OCI-LY1 (cell line): Measurements from ENCODE around the gene NMBR.

ENCODE experiments used
- H2AFZ ChIP-seq: fragments of 200-600 bp; sonication (generic), shearing (Covaris generic); 2 replicates; pipeline ENCODE4 v1.6.0; 2014; ENCODE audit warnings: antibody characterized with exemption, mild to moderate bottlenecking, low read length
- H3F3A ChIP-seq: fragments of 200-600 bp; sonication (generic), shearing (Covaris generic); 2 replicates; pipeline ENCODE4 v1.6.0; 2014; ENCODE audit warnings: mild to moderate bottlenecking, antibody characterized with exemption, low read length, moderate library complexity; ENCODE audit not compliant: insufficient read depth
- H3K27ac ChIP-seq: fragments of 200-600 bp; sonication (generic); 2 replicates; pipeline ENCODE4 v1.5.1; 2014; ENCODE audit warnings: low read length, mixed run types, mild to moderate bottlenecking, low read depth; ENCODE audit not compliant: poor library complexity, severe bottlenecking
- H3K27me3 ChIP-seq: fragments of 200-600 bp; sonication (generic); 2 replicates; pipeline ENCODE4 v1.6.0; 2014; ENCODE audit warnings: antibody characterized with exemption, mild to moderate bottlenecking, low read length, moderate library complexity; ENCODE audit not compliant: insufficient read depth
- H3K36me3 ChIP-seq: fragments of 200-600 bp; sonication (generic); 2 replicates; pipeline ENCODE4 v1.6.1; 2014; ENCODE audit warnings: mild to moderate bottlenecking, antibody characterized with exemption, low read length, moderate library complexity, mixed read lengths; ENCODE audit not compliant: insufficient read depth
- H3K4me1 ChIP-seq: fragments of 200-600 bp; sonication (generic); 2 replicates; pipeline ENCODE4 v1.5.1; 2014; ENCODE audit warnings: mild to moderate bottlenecking, low read length, moderate library complexity; ENCODE audit not compliant: insufficient read depth, severe bottlenecking
- H3K4me2 ChIP-seq: fragments of 200-600 bp; sonication (generic), shearing (Covaris generic); 2 replicates; pipeline ENCODE4 v1.6.1; 2014; ENCODE audit warnings: low read length
- H3K4me3 ChIP-seq: fragments of 200-600 bp; sonication (generic); 2 replicates; pipeline ENCODE4 v1.5.1; 2014; ENCODE audit warnings: low read length, low read depth, mild to moderate bottlenecking, mixed read lengths; ENCODE audit not compliant: poor library complexity, severe bottlenecking
- H3K79me2 ChIP-seq: fragments of 200-600 bp; shearing (Covaris generic); 2 replicates; pipeline ENCODE4 v1.6.1; 2016; ENCODE audit warnings: mixed run types, low read length, mixed read lengths; ENCODE audit not compliant: insufficient read depth
- H3K9ac ChIP-seq: fragments of 200-600 bp; sonication (generic), shearing (Covaris generic); 2 replicates; pipeline ENCODE4 v1.6.1; 2014; ENCODE audit warnings: mild to moderate bottlenecking, low read length, mixed read lengths
- H3K9me2 ChIP-seq: fragments of 200-600 bp; sonication (generic), shearing (Covaris generic); 2 replicates; pipeline ENCODE4 v1.6.1; 2014; ENCODE audit warnings: low read depth, mild to moderate bottlenecking, low read length, mixed read lengths
- H3K9me3 ChIP-seq: fragments of 200-600 bp; shearing (Covaris generic); 2 replicates; pipeline ENCODE4 v1.6.1; 2014; ENCODE audit warnings: low read length, mixed read lengths
- H4K20me1 ChIP-seq: fragments of 200-600 bp; sonication (generic), shearing (Covaris generic); 2 replicates; pipeline ENCODE4 v1.6.0; 2016; ENCODE audit warnings: mild to moderate bottlenecking, low read length; ENCODE audit not compliant: insufficient read depth
- EZH2 ChIP-seq: fragments of 200-600 bp; sonication (generic), shearing (Covaris generic); IDR thresholded peaks from 2 replicates; pipeline ENCODE4 v1.8.0; 2017; ENCODE audit warnings: borderline replicate concordance, mixed run types, mild to moderate bottlenecking, antibody characterized with exemption, low read length, moderate library complexity, mixed read lengths
- TF ChIP-seq, protein P1 (sequence below): fragments of 200-600 bp; sonication (generic), shearing (Covaris generic); IDR thresholded peaks from 2 replicates; pipeline ENCODE4 v1.5.1; 2017; ENCODE audit warnings: mild to moderate bottlenecking, antibody characterized with exemption, low read length, moderate library complexity, mixed read lengths

Gene NMBR

GRCh38 chr6:142187209-142187608, 40.3 kb upstream of the NMBR start:
- Histone ChIP-seq H3K9ac (no peak overlapping the region), H3K4me2 (no peak overlapping the region), H3K4me3 (no peak overlapping the region), H3K79me2 (no peaks in the 10 kb centered on the region), H3K36me3 (peaks cover 19% of the 10 kb centered on the region; the same call in 1 of the 2 replicates), H2AFZ (no peak overlapping the region), H4K20me1 (no peaks in the 10 kb centered on the region), H3F3A (no peaks in the 10 kb centered on the region), H3K27me3 (no peaks in the 10 kb centered on the region), H3K27ac (no peak overlapping the region), H3K9me3 (no peaks in the 10 kb centered on the region), H3K9me2 (no peaks in the 10 kb centered on the region), H3K4me1 (no peaks in the 10 kb centered on the region)
- no peak for TF ChIP-seq EZH2
- TF ChIP-seq, protein P1, sequence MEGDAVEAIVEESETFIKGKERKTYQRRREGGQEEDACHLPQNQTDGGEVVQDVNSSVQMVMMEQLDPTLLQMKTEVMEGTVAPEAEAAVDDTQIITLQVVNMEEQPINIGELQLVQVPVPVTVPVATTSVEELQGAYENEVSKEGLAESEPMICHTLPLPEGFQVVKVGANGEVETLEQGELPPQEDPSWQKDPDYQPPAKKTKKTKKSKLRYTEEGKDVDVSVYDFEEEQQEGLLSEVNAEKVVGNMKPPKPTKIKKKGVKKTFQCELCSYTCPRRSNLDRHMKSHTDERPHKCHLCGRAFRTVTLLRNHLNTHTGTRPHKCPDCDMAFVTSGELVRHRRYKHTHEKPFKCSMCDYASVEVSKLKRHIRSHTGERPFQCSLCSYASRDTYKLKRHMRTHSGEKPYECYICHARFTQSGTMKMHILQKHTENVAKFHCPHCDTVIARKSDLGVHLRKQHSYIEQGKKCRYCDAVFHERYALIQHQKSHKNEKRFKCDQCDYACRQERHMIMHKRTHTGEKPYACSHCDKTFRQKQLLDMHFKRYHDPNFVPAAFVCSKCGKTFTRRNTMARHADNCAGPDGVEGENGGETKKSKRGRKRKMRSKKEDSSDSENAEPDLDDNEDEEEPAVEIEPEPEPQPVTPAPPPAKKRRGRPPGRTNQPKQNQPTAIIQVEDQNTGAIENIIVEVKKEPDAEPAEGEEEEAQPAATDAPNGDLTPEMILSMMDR, result no peak

GRCh38 chr6:142185641-142186040, 38.7 kb upstream of the NMBR start:
- Histone ChIP-seq H3K9ac (no peak overlapping the region), H3F3A (no peaks in the 10 kb centered on the region), H3K27me3 (no peaks in the 10 kb centered on the region), H3K9me2 (no peaks in the 10 kb centered on the region), H2AFZ (no peak overlapping the region), H3K36me3 (peaks cover 24% of the 10 kb centered on the region; the same call in 1 of the 2 replicates), H3K4me2 (no peak overlapping the region), H3K27ac (no peak overlapping the region), H3K4me1 (no peaks in the 10 kb centered on the region), H3K9me3 (no peaks in the 10 kb centered on the region), H3K79me2 (no peaks in the 10 kb centered on the region), H4K20me1 (no peaks in the 10 kb centered on the region), H3K4me3 (no peak overlapping the region)
- TF ChIP-seq, protein P1, result no peak
- TF ChIP-seq EZH2, result no peak

DNA sequence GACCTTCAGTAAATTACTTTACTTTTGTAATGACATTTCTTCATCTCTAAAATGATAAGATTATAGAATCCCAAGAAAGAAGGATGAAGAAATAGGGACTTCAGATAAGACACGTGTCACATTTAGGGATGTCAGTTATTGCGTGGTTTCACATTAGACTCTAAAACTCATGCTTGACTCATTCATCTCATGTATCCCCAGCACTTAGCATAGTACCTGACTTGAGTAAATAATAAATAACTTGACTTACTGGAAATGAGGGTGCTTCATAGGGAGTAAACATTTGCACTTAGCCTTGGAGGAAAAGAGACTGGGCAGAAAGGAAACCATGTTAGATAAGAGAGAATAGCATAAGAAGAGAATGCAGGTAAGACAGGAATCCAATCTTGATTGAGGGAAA, 37.4 kb upstream of the NMBR start:
- H3K4me1 ChIP-seq, result no peaks in the 10 kb centered on the region
- no peak overlapping the region for H3K27ac ChIP-seq
- no peak overlapping the region for H3K4me3 ChIP-seq
- no peaks in the 10 kb centered on the region for H3K79me2 ChIP-seq
- H3K9me3 ChIP-seq, result no peaks in the 10 kb centered on the region
- H3K9me2 ChIP-seq, result no peaks in the 10 kb centered on the region
- H3K4me2 ChIP-seq, result no peak overlapping the region
- no peak overlapping the region for H2AFZ ChIP-seq
- peaks cover 15% of the 10 kb centered on the region; the same call in 1 of the 2 replicates for H3K36me3 ChIP-seq
- no peak for TF ChIP-seq EZH2
- TF ChIP-seq, protein P1, result no peak
- no peaks in the 10 kb centered on the region for H3F3A ChIP-seq
- no peak overlapping the region for H3K9ac ChIP-seq
- no peaks in the 10 kb centered on the region for H4K20me1 ChIP-seq
- H3K27me3 ChIP-seq, result no peaks in the 10 kb centered on the region
